Left ventricle myocardium inferior (tissue), 1 donor: Measurements from ENCODE around the gene TIMM22. TPM values are rescaled to one million over a fixed set of nuclear protein-coding genes. Genes with fewer than 3 reads are reported as not detected.

Experiments
- DNase-seq: peaks from one replicate; pipeline ENCODE4 v3.0.0-alpha.2; 2020
- H3K27ac ChIP-seq: fragments of 200-600 bp; replicated peaks from 2 replicates; pipeline ENCODE4 v1.8.0; 2021
- H3K27me3 ChIP-seq: fragments of 200-600 bp; 2 replicates; pipeline ENCODE4 v1.8.0; 2021; ENCODE audit warnings: low read depth
- H3K36me3 ChIP-seq: fragments of 200-600 bp; 2 replicates; pipeline ENCODE4 v1.8.0; 2021
- H3K4me1 ChIP-seq: fragments of 200-600 bp; 2 replicates; pipeline ENCODE4 v1.8.0; 2021
- H3K4me3 ChIP-seq: fragments of 200-600 bp; 2 replicates; pipeline ENCODE4 v1.8.0; 2021; ENCODE audit warnings: mild to moderate bottlenecking, moderate library complexity
- H3K9me3 ChIP-seq: fragments of 200-600 bp; replicated peaks from 2 replicates; pipeline ENCODE4 v1.8.0; 2021
- intact Hi-C: fragments of 100-400 bp; cut with micrococcal nuclease; formaldehyde crosslinking; loops from one replicate; pipeline ENCODE4 v1.11.0; 2022
- total RNA-seq: library from RNA; stranded (reverse); fragmentation: NEBNext Ultra II Directional; extraction: Animal tissue kit (Norgen Biotek cat#: 25700); gene quantifications from one replicate; pipeline ENCODE4 v1.2.1, GENCODE V29; 2021
- TF ChIP-seq, protein P1 (sequence below): fragments of 200-600 bp; IDR thresholded peaks from 2 replicates; pipeline ENCODE4 v1.8.0; 2021; ENCODE audit warnings: antibody characterized with exemption, mild to moderate bottlenecking, borderline replicate concordance
- donor health status: DM: no; HTN: yes; CAD: no; lungs with severe emphysema.

The TIMM22 gene
- total RNA-seq, 1 donor from 2014 or later, result 17.6 TPM

DNA sequence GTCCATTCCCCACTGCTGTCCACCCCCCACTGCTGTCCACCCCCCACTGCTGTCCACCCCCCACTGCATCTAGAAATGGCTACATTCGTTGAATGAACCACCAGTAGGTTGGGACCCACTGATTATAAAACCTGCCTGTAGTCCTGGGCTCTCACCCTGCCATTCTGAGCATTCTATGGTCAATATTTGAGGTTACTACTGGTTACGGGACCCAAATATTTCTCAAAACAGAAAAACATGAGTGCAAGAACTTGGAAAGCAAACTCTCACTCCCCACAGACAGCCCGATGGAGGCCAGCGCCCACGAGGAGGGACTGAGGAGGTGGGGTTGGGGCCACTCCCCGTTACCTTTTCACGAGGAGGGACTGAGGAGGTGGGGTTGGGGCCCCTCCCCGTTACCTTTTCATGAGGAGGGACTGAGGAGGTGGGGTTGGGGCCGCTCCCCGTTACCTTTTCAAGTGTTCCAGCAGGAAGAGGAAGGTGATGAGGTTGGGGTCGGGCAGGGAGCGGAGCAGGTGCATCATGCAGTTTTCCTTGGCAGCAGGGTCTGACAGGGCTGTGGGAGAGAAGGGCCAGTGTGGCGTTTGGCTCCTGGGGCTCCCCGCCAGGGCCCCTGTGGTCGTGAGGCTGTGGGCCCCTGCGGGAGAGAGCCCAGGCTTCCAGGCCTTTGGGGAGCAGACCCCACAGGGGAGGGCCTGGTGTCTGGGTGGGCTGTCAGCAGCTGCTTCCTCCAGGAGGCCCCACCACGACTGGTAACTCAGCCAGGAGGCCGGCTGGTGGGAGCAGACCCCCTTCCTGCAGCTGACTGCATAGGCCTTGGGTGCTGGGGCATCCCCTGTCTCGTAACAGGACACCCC is 12.5 kb downstream of the TIMM22 start:
- H3K4me3 ChIP-seq, result no peak overlapping the region
- TF ChIP-seq, protein P1, sequence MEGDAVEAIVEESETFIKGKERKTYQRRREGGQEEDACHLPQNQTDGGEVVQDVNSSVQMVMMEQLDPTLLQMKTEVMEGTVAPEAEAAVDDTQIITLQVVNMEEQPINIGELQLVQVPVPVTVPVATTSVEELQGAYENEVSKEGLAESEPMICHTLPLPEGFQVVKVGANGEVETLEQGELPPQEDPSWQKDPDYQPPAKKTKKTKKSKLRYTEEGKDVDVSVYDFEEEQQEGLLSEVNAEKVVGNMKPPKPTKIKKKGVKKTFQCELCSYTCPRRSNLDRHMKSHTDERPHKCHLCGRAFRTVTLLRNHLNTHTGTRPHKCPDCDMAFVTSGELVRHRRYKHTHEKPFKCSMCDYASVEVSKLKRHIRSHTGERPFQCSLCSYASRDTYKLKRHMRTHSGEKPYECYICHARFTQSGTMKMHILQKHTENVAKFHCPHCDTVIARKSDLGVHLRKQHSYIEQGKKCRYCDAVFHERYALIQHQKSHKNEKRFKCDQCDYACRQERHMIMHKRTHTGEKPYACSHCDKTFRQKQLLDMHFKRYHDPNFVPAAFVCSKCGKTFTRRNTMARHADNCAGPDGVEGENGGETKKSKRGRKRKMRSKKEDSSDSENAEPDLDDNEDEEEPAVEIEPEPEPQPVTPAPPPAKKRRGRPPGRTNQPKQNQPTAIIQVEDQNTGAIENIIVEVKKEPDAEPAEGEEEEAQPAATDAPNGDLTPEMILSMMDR, result no peak
- H3K36me3 ChIP-seq, result peaks cover 79% of the 10 kb centered on the region
- no peaks in the 10 kb centered on the region for H3K27me3 ChIP-seq
- no peaks in the 10 kb centered on the region for H3K9me3 ChIP-seq
- intact Hi-C loops, result no loop called here
- peaks cover 82% of the 10 kb centered on the region for H3K4me1 ChIP-seq
- peak overlapping the region; percentile 82 for H3K27ac ChIP-seq
- DNase-seq, result no peak

DNA sequence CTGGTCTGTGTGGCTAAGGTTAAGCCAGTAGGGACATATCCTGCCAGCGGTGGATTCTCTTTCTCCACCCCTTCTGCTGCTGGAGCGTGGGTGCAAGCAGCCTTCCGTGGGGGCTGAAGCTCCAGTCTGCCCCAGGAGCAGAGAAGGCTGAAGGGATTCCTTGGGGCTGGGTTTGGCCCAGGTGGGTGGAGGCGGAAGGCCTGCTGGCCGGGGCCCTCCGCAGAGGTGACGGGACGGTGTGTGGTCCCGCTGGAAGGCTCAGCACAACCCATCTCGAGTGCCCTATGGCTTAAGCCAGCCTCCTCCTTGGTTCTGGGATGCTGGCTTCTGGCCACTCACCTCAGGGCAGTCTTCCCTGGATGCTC is 13.1 kb downstream of the TIMM22 start:
- Histone ChIP-seq H3K27ac (peak overlapping the region; percentile 82), H3K9me3 (no peaks in the 10 kb centered on the region), H3K36me3 (peaks cover 73% of the 10 kb centered on the region), H3K4me3 (no peak overlapping the region), H3K27me3 (no peaks in the 10 kb centered on the region), H3K4me1 (peaks cover 76% of the 10 kb centered on the region)
- intact Hi-C loops, result no loop called here
- no peak for DNase-seq
- TF ChIP-seq, protein P1, result no peak

DNA sequence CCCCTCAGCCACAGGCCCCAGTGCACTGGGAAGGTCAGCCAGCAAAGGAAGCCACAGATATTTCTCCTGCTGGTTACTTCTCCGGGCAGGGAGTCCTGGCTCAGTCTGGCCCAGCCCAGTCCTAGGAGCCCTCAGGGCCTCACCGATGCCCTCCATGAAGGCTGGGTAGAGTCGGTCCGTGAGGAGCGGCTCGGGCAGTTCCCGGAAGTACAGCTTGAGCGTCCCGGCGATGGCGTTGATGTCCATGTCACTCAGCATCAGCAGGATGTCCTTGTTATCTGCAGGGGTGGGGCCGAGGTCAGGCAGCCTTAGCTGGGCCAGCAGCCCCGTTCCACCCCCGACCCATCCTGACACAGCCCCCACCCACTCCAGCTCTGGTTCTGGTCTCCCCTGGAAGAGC is 13.7 kb downstream of the TIMM22 start:
- TF ChIP-seq, protein P1, result no peak
- no peaks in the 10 kb centered on the region for H3K27me3 ChIP-seq
- H3K27ac ChIP-seq, result peak overlapping the region; percentile 82
- no peaks in the 10 kb centered on the region for H3K9me3 ChIP-seq
- intact Hi-C loops, result no loop called here
- peaks cover 71% of the 10 kb centered on the region for H3K4me1 ChIP-seq
- H3K36me3 ChIP-seq, result peaks cover 71% of the 10 kb centered on the region
- H3K4me3 ChIP-seq, result no peak overlapping the region
- no peak for DNase-seq

DNA sequence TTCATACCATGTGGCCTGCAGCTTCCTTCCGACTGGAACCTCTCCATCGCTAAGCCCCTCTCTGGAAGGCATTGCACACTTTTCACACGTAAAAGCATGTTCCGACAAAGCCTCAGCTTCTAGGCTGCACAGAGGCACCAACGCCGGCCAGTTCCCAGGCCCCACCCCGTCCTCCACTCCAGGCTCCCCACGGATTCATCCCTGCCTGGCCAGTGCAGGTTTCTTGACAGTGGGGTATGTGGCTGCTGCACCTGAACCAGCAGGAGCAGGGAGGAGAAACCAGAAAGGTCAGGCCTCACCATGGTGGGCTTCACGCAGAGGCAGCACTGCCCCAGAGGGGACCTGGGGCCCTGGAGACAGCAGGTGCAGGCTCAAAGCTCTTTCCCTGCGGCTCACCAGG is 14.2 kb downstream of the TIMM22 start:
- H3K36me3 ChIP-seq, result peaks cover 65% of the 10 kb centered on the region
- no peak for DNase-seq
- H3K4me1 ChIP-seq, result peaks cover 65% of the 10 kb centered on the region
- H3K27me3 ChIP-seq, result no peaks in the 10 kb centered on the region
- intact Hi-C loops, result no loop called here
- H3K27ac ChIP-seq, result peak overlapping the region; percentile 82
- TF ChIP-seq, protein P1, result no peak
- H3K4me3 ChIP-seq, result no peak overlapping the region
- H3K9me3 ChIP-seq, result no peaks in the 10 kb centered on the region

DNA sequence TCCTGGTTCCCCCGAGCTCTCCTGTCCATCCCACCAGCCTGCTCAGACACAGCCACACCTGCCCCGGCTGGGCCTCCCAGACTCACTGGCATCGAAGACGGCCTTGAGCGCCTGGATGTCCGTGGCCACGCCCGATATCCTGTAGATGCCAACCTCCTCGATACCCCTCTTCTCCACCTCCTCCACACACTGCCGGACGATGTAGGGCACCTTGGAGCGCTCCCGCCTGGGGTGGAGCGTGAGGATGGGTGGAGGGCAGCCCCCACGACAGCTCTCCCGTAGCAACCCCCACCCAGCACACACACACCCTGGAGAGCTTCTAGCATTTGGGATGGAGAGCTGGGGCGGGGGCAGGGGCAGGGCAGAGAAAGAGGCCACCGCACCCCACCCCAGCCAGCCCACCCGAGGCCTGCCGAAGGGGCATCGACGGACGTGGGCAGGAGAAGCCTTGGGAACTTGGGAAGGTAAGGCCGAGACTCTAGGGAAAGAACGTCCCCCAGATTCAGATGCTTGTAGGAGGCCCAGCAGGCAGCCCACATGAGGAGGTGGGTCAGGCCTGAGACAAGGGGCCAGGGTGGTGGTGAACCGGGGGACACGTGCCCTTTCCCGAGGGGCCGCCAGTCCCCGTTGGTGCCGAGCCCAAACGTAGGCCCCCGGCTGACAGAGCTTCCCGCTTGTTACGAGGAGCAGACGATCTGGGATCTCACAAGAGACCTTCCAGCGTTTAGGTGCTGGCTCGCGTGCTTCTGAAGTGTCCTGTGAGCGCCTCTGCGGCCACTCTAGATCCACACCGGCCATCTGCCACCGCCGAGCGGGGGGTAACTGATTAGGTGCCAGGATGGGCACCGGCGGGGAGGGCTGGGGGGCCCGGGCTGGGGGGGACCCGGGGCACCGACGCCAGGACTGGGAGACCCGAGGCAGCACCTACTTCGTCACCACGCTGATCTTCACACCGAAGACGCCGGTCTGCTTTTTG is 15.1 kb downstream of the TIMM22 start:
- H3K36me3 ChIP-seq, result peaks cover 60% of the 10 kb centered on the region
- H3K4me3 ChIP-seq, result no peak overlapping the region
- no peaks in the 10 kb centered on the region for H3K9me3 ChIP-seq
- intact Hi-C loops, result no loop called here
- DNase-seq, result no peak
- peak overlapping the region; percentile 82 for H3K27ac ChIP-seq
- TF ChIP-seq, protein P1, result no peak
- no peaks in the 10 kb centered on the region for H3K27me3 ChIP-seq
- peaks cover 60% of the 10 kb centered on the region for H3K4me1 ChIP-seq
